DMS153 treated with DMSO at 0.1 percent for 48 hours (cell line): ENCODE measurements around the gene UBE2C.

Experiments
- DNase-seq: peaks from one replicate; lab custom pipeline; 2025; ENCODE audit not compliant: unreplicated experiment; lab: John Stamatoyannopoulos, UW

Gene UBE2C

GRCh38 chr20:45832619-45833018 lies 20.2 kb downstream of the UBE2C start:
- DNase-seq, result no peak

- DNase-seq, result peak; percentile 16
Measured at GRCh38 chr20:45833030-45833882, 20.8 kb downstream of the UBE2C start, which contains the start of gene SNX21. SNX21 (plus strand) TSS chr20:45833799; CDS start chr20:45833920, 121 bp downstream.

GRCh38 chr20:45833883-45834796 lies 21.7 kb downstream of the UBE2C start:
- peak; percentile 8 for DNase-seq

GRCh38 chr20:45834797-45835161 lies 22.3 kb downstream of the UBE2C start:
- DNase-seq, result no peak

GRCh38 chr20:45835329-45835765 lies 22.9 kb downstream of the UBE2C start:
- DNase-seq, result no peak

GRCh38 chr20:45835825-45836224 lies 23.4 kb downstream of the UBE2C start:
- DNase-seq, result no peak

GRCh38 chr20:45836841-45837240 lies 24.4 kb downstream of the UBE2C start:
- DNase-seq, result no peak

- DNase-seq, result no peak
Measured at GRCh38 chr20:45840700-45841198, 28.3 kb downstream of the UBE2C start.

- no peak for DNase-seq
Measured at GRCh38 chr20:45841407-45842129, 29.1 kb downstream of the UBE2C start.

- no peak for DNase-seq
Measured at GRCh38 chr20:45842169-45842812, 29.8 kb downstream of the UBE2C start.

- DNase-seq, result no peak
Measured at GRCh38 chr20:45843506-45843905, 31.1 kb downstream of the UBE2C start.

GRCh38 chr20:45845452-45845851 lies 33.0 kb downstream of the UBE2C start:
- no peak for DNase-seq

- DNase-seq, result no peak
Measured at GRCh38 chr20:45848421-45848820, 36.0 kb downstream of the UBE2C start.

- no peak for DNase-seq
Measured at GRCh38 chr20:45848969-45849582, 36.6 kb downstream of the UBE2C start.

- no peak for DNase-seq
Measured at GRCh38 chr20:45850238-45850637, 37.8 kb downstream of the UBE2C start.

GRCh38 chr20:45850926-45851325 lies 38.5 kb downstream of the UBE2C start:
- DNase-seq, result no peak

- DNase-seq, result no peak
Measured at GRCh38 chr20:45851501-45851900, 39.1 kb downstream of the UBE2C start.

GRCh38 chr20:45852326-45852725 lies 39.9 kb downstream of the UBE2C start:
- DNase-seq, result no peak

GRCh38 chr20:45853484-45853883 lies 41.0 kb downstream of the UBE2C start:
- DNase-seq, result no peak
